C4-2B (cell line): ENCODE measurements around the gene NCKAP5.

ENCODE experiments used
- ZFX ChIP-seq: fragments of 450-650 bp; IDR thresholded peaks from 2 replicates; pipeline ENCODE4 v1.6.1; 2017
- TF ChIP-seq, protein P1 (sequence below): fragments of 450-650 bp; conservative IDR thresholded peaks from 2 replicates; pipeline ENCODE4 v1.5.1; 2017; ENCODE audit warnings: mild to moderate bottlenecking

DNA sequence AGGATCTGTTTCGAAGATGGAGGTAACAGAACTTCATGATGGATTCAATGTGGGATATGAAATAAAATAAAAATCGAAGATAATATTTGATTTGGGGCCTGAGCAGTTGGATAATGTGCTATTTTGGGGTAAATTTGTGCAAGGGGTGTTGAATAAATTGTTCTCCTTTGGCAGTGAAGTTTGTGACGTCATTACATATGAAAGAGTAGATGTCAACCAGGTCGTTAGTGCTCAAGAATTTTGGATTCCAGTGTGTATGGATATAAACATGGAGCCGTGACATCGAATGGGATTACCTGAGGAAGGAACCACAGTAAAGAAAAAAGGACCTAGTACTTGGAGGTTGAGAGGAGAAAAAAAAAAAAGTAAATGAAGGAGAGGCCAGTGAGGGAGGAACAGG lies 253.0 kb downstream of the NCKAP5 start:
- TF ChIP-seq, protein P1, sequence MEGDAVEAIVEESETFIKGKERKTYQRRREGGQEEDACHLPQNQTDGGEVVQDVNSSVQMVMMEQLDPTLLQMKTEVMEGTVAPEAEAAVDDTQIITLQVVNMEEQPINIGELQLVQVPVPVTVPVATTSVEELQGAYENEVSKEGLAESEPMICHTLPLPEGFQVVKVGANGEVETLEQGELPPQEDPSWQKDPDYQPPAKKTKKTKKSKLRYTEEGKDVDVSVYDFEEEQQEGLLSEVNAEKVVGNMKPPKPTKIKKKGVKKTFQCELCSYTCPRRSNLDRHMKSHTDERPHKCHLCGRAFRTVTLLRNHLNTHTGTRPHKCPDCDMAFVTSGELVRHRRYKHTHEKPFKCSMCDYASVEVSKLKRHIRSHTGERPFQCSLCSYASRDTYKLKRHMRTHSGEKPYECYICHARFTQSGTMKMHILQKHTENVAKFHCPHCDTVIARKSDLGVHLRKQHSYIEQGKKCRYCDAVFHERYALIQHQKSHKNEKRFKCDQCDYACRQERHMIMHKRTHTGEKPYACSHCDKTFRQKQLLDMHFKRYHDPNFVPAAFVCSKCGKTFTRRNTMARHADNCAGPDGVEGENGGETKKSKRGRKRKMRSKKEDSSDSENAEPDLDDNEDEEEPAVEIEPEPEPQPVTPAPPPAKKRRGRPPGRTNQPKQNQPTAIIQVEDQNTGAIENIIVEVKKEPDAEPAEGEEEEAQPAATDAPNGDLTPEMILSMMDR: no peak
- TF ChIP-seq ZFX: no peak
